Nephron progenitor cell (in vitro differentiated cells): ENCODE measurements around the gene POP4.

ENCODE experiments used
- DNase-seq: peaks from one replicate; pipeline ENCODE4 v3.0.0; 2021
- H3K27ac Mint-ChIP-seq: 2 replicates; pipeline ENCODE4 v1.8.0; 2021; ENCODE audit warnings: mild to moderate bottlenecking, moderate library complexity, mixed read lengths
- H3K27me3 Mint-ChIP-seq: 2 replicates; pipeline ENCODE4 v1.8.0; 2021; ENCODE audit warnings: mild to moderate bottlenecking, low read depth, mixed read lengths; ENCODE audit not compliant: poor library complexity
- H3K36me3 Mint-ChIP-seq: 2 replicates; pipeline ENCODE4 v1.8.0; 2021; ENCODE audit warnings: low read depth, mixed read lengths
- H3K4me1 Mint-ChIP-seq: 2 replicates; pipeline ENCODE4 v1.8.0; 2021; ENCODE audit warnings: mixed read lengths
- H3K4me3 Mint-ChIP-seq: 2 replicates; pipeline ENCODE4 v1.8.0; 2021; ENCODE audit warnings: mild to moderate bottlenecking, moderate library complexity, mixed read lengths
- H3K9me3 Mint-ChIP-seq: 2 replicates; pipeline ENCODE4 v1.8.0; 2021; ENCODE audit warnings: mild to moderate bottlenecking, moderate library complexity, mixed read lengths
- TF ChIP-seq, protein P1 (sequence below): fragments of 200-600 bp; sonication (generic); IDR thresholded peaks from 2 replicates; pipeline ENCODE4 v1.5.0; 2021; ENCODE audit warnings: antibody characterized with exemption

POP4 gene

GRCh38 chr19:29596885-29597525 lies 9.1 kb upstream of the POP4 start:
- peak overlapping the region; percentile 50 for H3K4me3 Mint-ChIP-seq
- no peaks in the 10 kb centered on the region for H3K36me3 Mint-ChIP-seq

DNA sequence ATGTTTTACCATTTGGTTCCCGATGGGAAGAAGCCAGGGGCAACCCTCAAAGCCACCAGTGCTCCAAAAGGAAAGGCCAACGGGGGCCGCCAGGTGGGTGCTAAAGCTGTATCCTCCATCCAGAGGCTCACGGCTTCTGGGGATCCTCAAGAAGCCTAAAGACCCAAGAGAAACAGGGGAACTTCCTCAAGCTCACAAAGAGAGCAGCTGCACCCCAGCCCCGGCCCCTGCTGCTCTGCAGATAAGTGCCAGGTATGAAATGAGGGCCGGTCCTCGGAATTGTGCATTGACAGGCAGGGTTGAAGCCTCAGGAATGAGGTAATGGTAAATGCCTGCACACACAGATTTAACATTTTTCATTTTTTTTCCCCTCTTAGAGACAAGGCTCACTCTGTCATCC lies 8.0 kb upstream of the POP4 start:
- H3K9me3 Mint-ChIP-seq, result no peaks in the 10 kb centered on the region
- no peaks in the 10 kb centered on the region for H3K36me3 Mint-ChIP-seq
- DNase-seq, result no peak

More at GRCh38 chr19:29596885-29597525, 9.1 kb upstream of the POP4 start:
- Mint-ChIP-seq H3K4me1 (peaks cover 70% of the 10 kb centered on the region), H3K9me3 (no peaks in the 10 kb centered on the region), H3K27ac (peak overlapping the region; percentile 20), H3K27me3 (peaks cover 47% of the 10 kb centered on the region)
- peak; percentile 51 for DNase-seq
- TF ChIP-seq, protein P1, sequence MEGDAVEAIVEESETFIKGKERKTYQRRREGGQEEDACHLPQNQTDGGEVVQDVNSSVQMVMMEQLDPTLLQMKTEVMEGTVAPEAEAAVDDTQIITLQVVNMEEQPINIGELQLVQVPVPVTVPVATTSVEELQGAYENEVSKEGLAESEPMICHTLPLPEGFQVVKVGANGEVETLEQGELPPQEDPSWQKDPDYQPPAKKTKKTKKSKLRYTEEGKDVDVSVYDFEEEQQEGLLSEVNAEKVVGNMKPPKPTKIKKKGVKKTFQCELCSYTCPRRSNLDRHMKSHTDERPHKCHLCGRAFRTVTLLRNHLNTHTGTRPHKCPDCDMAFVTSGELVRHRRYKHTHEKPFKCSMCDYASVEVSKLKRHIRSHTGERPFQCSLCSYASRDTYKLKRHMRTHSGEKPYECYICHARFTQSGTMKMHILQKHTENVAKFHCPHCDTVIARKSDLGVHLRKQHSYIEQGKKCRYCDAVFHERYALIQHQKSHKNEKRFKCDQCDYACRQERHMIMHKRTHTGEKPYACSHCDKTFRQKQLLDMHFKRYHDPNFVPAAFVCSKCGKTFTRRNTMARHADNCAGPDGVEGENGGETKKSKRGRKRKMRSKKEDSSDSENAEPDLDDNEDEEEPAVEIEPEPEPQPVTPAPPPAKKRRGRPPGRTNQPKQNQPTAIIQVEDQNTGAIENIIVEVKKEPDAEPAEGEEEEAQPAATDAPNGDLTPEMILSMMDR, result peak; percentile 62

GRCh38 chr19:29598496-29598895 lies 7.6 kb upstream of the POP4 start:
- Mint-ChIP-seq H3K27me3 (peaks cover 34% of the 10 kb centered on the region), H3K27ac (no peak overlapping the region), H3K4me3 (no peak overlapping the region), H3K4me1 (peaks cover 79% of the 10 kb centered on the region), H3K36me3 (no peaks in the 10 kb centered on the region), H3K9me3 (no peaks in the 10 kb centered on the region)
- no peak for DNase-seq
- TF ChIP-seq, protein P1, result no peak

More for the DNA sequence above, 8.0 kb upstream of the POP4 start:
- TF ChIP-seq, protein P1, result no peak
- Mint-ChIP-seq H3K27ac (no peak overlapping the region), H3K4me3 (no peak overlapping the region), H3K27me3 (peaks cover 37% of the 10 kb centered on the region), H3K4me1 (peaks cover 75% of the 10 kb centered on the region)

GRCh38 chr19:29603308-29603707 lies 2.8 kb upstream of the POP4 start:
- Mint-ChIP-seq H3K9me3 (no peaks in the 10 kb centered on the region), H3K36me3 (no peaks in the 10 kb centered on the region), H3K27me3 (peaks cover 24% of the 10 kb centered on the region), H3K4me1 (peaks cover 53% of the 10 kb centered on the region), H3K4me3 (no peak overlapping the region), H3K27ac (no peak overlapping the region)
- TF ChIP-seq, protein P1, result no peak
- no peak for DNase-seq

- Mint-ChIP-seq H3K36me3 (peaks cover 1% of the 10 kb centered on the region), H3K9me3 (no peaks in the 10 kb centered on the region), H3K27me3 (peaks cover 4% of the 10 kb centered on the region), H3K4me3 (peak overlapping the region; percentile 100), H3K4me1 (peaks cover 43% of the 10 kb centered on the region), H3K27ac (peak overlapping the region; percentile 99)
- TF ChIP-seq, protein P1, result no peak
- DNase-seq, result no peak
Observed at GRCh38 chr19:29606420-29606747, 301 bp downstream of the POP4 start.

DNA sequence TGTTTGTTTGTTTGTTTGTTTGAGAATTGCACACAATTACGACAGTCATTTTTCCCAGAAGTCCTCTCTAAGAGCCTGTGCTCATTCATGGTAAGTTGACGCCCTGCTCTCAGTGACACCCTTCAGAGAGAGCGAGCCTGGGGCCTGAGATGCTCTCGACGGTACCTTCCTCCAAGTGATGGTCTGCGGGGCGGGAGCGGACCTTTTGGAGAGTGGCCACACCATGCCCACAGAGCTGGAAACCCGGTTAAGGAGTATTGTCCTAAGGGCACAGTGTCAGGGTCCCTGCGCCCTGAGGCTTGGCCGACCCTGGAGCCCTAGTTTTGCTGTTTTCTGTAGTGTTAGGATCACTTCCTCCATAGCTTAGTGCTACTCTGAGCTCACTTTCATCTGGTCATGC lies 3.6 kb downstream of the POP4 start:
- H3K4me1 Mint-ChIP-seq, result peaks cover 35% of the 10 kb centered on the region
- TF ChIP-seq, protein P1, result no peak
- peaks cover 2% of the 10 kb centered on the region for H3K27me3 Mint-ChIP-seq
- no peak overlapping the region for H3K27ac Mint-ChIP-seq
- H3K36me3 Mint-ChIP-seq, result peaks cover 20% of the 10 kb centered on the region
- H3K9me3 Mint-ChIP-seq, result no peaks in the 10 kb centered on the region
- no peak for DNase-seq
- no peak overlapping the region for H3K4me3 Mint-ChIP-seq
